HepG2 (cell line): ENCODE measurements around the gene HOMEZ. TPM values are rescaled to one million over a fixed set of nuclear protein-coding genes. Genes with fewer than 3 reads are reported as not detected.

Experiments
- EZH2 ChIP-seq: conservative IDR thresholded peaks from 2 replicates; pipeline ENCODE4 v1.6.1; 2012; ENCODE audit warnings: mild to moderate bottlenecking, low read depth, low read length, moderate library complexity
- FIP1L1 ChIP-seq: fragments of 200-400 bp; formaldehyde crosslinking; IDR thresholded peaks from 2 replicates; pipeline ENCODE4 v1.6.1; 2018; ENCODE audit warnings: low read depth, mild to moderate bottlenecking, low read length, moderate library complexity, borderline replicate concordance; ENCODE audit not compliant: insufficient read depth
- KLF9 ChIP-seq: IDR thresholded peaks from 2 replicates; pipeline ENCODE4 v1.6.1; 2016; ENCODE audit warnings: low read depth
- MAZ ChIP-seq, 2 experiments: sonication (generic) in 1 of 2; formaldehyde crosslinking in 1 of 2; IDR thresholded peaks; 2 replicates each; pipeline versions ENCODE4 v1.5.0 to v1.6.1; 2012 to 2020; ENCODE audit warnings: low read depth in 2 of 2, mild to moderate bottlenecking in 2 of 2, borderline replicate concordance in 1 of 2, improper control_type of control experiment in 1 of 2, low read length in 1 of 2, missing genetic modification reagents in 1 of 2, moderate library complexity in 1 of 2
- MEIS1 ChIP-seq: sonication (generic); formaldehyde crosslinking; IDR thresholded peaks from 2 replicates; pipeline ENCODE4 v1.9.0; 2021; ENCODE audit warnings: mild to moderate bottlenecking, missing genetic modification reagents, moderate library complexity, borderline replicate concordance
- ZMAT3 ChIP-seq: sonication (generic); formaldehyde crosslinking; conservative IDR thresholded peaks from 2 replicates; pipeline ENCODE4 v1.7.0; 2021; ENCODE audit warnings: missing genetic modification reagents
- polyA plus RNA-seq, 8 experiments: library from polyadenylated mRNA; depleted of rRNA in 3 of 8; stranded (reverse) in 7 of 8; unstranded in 1 of 8; fragments of >200 nt; fragmentation: Illumina TruSeq in 4 of 8; extraction: Trizol in 4 of 8; gene quantifications; 2 replicates each; pipeline versions ENCODE4 v1.2.1 to v1.2.3, GENCODE V29; 2011 to 2016; ENCODE audit warnings: low read depth in 4 of 8, missing spikeins in 1 of 8, mixed read lengths in 1 of 8; ENCODE audit not compliant: insufficient read depth in 1 of 8
- total RNA-seq, 5 experiments: library from RNA; depleted of rRNA; stranded (reverse); fragments of >200 nt; fragmentation: Illumina TruSeq; extraction: Trizol; gene quantifications; 2 replicates each; pipeline ENCODE4 v1.2.3, GENCODE V29; 2016; ENCODE audit warnings: low read depth in 1 of 5
- TF ChIP-seq, protein P1 (sequence below): sonication (generic); formaldehyde crosslinking; IDR thresholded peaks from 2 replicates; pipeline ENCODE4 v1.4.0; 2020; ENCODE audit warnings: mild to moderate bottlenecking, missing genetic modification reagents

Gene HOMEZ
- total and polyA plus RNA-seq, 2 of the 13 experiments (the other 11 are each of a cell fraction or from before 2014, with no cell fraction given), result 14.5 to 31.8 TPM

DNA sequence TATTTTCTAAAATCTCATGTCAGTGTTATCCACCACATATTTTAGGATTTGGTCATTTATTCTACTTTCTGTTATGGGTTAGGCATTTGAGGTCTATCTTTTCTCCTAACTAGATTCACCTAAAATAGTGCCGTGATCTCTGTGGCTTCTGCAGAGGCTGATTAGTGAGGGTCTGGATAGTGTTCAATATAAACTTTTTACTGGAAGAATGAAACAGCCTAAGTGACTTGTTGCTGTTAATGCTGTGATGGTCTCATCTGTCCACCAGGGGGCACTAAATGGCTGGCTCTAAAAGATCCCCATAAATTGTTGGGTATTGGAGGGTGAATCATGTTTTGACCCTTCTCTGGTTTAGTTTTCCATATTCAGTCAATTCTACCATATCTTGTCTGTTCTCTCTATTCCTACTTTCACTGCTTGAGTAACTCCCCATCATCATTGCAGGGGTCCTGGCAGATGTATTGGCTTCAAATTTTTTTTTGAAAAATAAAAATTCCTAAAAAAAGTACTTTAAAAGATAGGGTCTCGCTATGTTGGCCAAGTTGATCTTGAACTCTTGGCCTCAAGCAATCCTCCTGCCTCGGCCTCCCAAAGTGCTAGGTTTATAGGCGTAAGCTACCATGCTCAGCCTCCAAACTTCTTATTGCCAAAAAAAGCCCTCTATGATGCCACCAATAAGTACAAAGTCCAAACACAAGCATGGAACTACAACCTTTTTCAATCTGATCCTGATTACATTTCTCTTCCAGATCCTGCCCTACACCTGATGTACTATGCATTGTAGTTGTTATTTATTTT lies 42.2 kb upstream of the HOMEZ start (continued):
- TF ChIP-seq, protein P1, sequence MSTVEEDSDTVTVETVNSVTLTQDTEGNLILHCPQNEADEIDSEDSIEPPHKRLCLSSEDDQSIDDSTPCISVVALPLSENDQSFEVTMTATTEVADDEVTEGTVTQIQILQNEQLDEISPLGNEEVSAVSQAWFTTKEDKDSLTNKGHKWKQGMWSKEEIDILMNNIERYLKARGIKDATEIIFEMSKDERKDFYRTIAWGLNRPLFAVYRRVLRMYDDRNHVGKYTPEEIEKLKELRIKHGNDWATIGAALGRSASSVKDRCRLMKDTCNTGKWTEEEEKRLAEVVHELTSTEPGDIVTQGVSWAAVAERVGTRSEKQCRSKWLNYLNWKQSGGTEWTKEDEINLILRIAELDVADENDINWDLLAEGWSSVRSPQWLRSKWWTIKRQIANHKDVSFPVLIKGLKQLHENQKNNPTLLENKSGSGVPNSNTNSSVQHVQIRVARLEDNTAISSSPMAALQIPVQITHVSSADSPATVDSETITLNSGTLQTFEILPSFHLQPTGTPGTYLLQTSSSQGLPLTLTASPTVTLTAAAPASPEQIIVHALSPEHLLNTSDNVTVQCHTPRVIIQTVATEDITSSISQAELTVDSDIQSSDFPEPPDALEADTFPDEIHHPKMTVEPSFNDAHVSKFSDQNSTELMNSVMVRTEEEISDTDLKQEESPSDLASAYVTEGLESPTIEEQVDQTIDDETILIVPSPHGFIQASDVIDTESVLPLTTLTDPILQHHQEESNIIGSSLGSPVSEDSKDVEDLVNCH (CRISPR knock-in tag), result no peak
- TF ChIP-seq ZMAT3 (CRISPR knock-in tag), result no peak
- TF ChIP-seq MEIS1 (CRISPR knock-in tag), result no peak
- TF ChIP-seq EZH2, result no peak
- TF ChIP-seq KLF9 (CRISPR knock-in tag), result 0 out of 2 replicates have a peak, but pooled peaks have one; percentile 58
- TF ChIP-seq FIP1L1, result no peak
- TF ChIP-seq MAZ (IDR thresholded peaks at IDR 0.05; ENCODE audit: borderline replicate concordance, low read depth, low read length), result no peak
- no peak for TF ChIP-seq MAZ (CRISPR knock-in tag; IDR thresholded peaks at IDR 0.05; ENCODE audit: low read depth)
